ENCODE measurements around the gene ZDHHC3.

- TF ChIP-seq CTCF (conservative IDR thresholded peaks at IDR 0.05; ENCODE audit: low read depth, low read length) = no peak
- TF ChIP-seq EZH2 (IDR thresholded peaks at IDR 0.05; ENCODE audit: low read length, unreplicated experiment) = no peak
Measured at GRCh38 chr3:44987332-44987731, 11.4 kb upstream of the ZDHHC3 start.

All from PC-3 (cell line).